OCI-LY3 (cell line): ENCODE data around the gene OPA3.

ENCODE experiments used
- CTCF ChIP-seq: fragments of 200-600, 300-600 bp; sonication (generic); IDR thresholded peaks from 2 replicates; pipeline ENCODE4 v1.5.1; 2014; ENCODE audit warnings: antibody characterized with exemption, low read length, low read depth
- EZH2phosphoT487 ChIP-seq: fragments of 200-600 bp; shearing (Covaris generic); IDR thresholded peaks from 2 replicates; pipeline ENCODE4 v1.6.1; 2018; ENCODE audit warnings: antibody characterized with exemption, mixed run types, low read depth

GRCh38 chr19:45514376-45515051 lies 70.1 kb downstream of the OPA3 start:
- TF ChIP-seq CTCF (no peak), EZH2phosphoT487 (no peak)
